GM12875 (cell line): Measurements from ENCODE around the gene TRNAU1AP.

ENCODE experiments used
- H3K4me3 ChIP-seq: one replicate; pipeline ENCODE4 v1.5.1; 2011; ENCODE audit warnings: low read depth, low read length, control low read depth
- CTCF ChIP-seq: IDR thresholded peaks from 2 replicates; pipeline ENCODE4 v1.5.1; 2011; ENCODE audit warnings: low read depth, mild to moderate bottlenecking, control low read depth, inconsistent platforms, low read length, moderate library complexity, borderline replicate concordance; ENCODE audit not compliant: insufficient read depth

The TRNAU1AP gene

GRCh38 chr1:28613175-28613574, 60.3 kb downstream of the TRNAU1AP start:
- no peak for TF ChIP-seq CTCF
- H3K4me3 ChIP-seq, result no peak overlapping the region
